ENCODE results near the gene ACSL5.

DNA sequence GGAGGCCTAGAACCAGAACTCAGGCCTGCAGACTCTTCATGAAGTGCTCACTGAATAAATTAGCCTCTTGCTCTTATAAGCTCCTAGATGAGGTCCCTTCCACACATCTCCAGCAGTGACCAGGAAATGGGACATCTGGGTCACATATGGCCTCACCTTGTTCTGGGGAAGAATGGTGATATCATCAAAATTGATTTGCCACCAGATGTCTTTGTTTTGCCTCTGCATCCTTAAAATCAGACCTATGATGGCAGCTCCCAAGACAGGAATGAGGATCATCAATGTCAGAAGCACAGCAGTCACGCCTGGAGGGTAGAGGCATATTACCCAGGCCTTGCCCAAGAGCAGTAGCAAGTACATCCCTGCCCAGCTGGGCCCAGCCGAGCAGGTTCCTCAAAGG, 33.3 kb upstream of the ACSL5 start:
- TF ChIP-seq, protein P1, sequence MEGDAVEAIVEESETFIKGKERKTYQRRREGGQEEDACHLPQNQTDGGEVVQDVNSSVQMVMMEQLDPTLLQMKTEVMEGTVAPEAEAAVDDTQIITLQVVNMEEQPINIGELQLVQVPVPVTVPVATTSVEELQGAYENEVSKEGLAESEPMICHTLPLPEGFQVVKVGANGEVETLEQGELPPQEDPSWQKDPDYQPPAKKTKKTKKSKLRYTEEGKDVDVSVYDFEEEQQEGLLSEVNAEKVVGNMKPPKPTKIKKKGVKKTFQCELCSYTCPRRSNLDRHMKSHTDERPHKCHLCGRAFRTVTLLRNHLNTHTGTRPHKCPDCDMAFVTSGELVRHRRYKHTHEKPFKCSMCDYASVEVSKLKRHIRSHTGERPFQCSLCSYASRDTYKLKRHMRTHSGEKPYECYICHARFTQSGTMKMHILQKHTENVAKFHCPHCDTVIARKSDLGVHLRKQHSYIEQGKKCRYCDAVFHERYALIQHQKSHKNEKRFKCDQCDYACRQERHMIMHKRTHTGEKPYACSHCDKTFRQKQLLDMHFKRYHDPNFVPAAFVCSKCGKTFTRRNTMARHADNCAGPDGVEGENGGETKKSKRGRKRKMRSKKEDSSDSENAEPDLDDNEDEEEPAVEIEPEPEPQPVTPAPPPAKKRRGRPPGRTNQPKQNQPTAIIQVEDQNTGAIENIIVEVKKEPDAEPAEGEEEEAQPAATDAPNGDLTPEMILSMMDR (IDR thresholded peaks at IDR 0.05): no peak
- TF ChIP-seq POLR2A (IDR thresholded peaks at IDR 0.05): no peak
- no peak for TF ChIP-seq POLR2AphosphoS5 (IDR thresholded peaks at IDR 0.05)

Measured in prostate gland (tissue), 2 donors.